ENCODE measurements around the gene TSPAN9.

The TSPAN9 gene

GRCh38 chr12:3205742-3206519, 128.8 kb downstream of the TSPAN9 start:
- no peak for DNase-seq (ENCODE audit: low read depth)

DNA sequence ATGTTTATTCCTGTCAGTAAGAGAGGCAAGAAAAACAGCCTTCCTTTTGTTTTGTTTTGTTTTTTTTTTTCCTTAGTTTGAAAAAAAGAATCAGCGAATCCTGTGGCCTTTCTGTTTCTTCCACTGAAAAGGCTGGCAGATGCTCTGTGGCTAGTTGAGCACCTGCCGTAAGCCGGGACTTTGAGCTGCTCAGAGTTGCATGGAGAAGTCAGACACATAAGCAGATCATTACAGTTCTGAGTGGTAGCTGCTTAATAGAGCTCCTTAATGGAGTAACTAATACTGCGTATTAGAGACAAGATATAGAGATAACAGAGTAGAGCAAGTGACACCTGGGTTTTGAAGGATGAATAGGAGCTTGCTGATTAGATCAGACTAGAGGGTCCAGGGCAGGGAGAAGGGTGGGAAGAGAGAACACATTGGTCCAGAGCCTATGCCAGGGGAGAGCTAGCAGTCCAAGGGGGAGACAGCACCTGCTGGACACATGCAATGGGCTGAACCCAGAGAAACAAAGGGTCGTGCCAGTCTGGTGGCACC, 129.4 kb downstream of the TSPAN9 start:
- DNase-seq (ENCODE audit: low read depth), result no peak

- no peak for DNase-seq (ENCODE audit: low read depth)
Measured at GRCh38 chr12:3207175-3207574, 130.0 kb downstream of the TSPAN9 start.

DNA sequence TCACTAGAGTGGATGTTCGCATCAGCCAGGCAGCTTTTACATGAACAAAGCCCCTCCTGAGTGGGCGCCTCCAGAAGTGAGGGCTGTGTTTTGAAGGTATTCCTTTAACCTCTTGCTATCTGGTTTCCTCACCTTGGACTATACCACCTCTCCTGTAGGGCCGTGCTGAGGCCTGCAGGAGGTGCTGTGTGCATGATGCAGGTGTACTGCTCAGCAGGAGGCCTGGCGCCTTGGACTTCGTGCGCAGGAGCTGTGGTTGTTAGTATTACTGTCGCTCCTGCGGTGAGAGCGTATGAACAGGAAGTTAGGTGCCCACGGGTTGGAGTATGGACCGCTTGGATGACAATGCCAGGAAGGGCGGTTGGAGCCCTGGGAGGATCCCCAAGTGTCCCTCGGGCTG, 130.7 kb downstream of the TSPAN9 start:
- no peak for DNase-seq (ENCODE audit: low read depth)

DNA sequence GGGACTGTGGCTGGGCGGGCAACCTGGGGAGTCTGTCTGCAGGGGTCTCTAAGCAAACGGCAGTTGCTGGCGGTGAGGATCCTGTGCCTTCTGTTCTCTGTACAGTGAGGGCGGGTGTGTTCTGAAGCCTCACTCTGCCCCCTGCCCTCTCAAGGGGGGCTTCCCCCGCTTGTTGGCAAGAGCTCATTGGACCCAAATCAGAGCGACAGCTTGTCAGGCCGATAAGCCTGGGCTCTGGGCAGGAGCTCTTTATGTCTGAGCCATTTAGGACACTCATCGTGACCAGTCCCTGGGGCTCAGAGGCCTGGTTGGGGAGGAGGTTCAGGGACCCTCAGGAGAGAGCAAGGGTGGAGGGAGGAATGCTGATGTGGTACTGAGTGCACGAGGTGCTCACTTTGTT, 136.0 kb downstream of the TSPAN9 start:
- no peak for DNase-seq (ENCODE audit: low read depth)

- DNase-seq (ENCODE audit: low read depth), result no peak
Measured at GRCh38 chr12:3213768-3214167, 136.6 kb downstream of the TSPAN9 start.

- DNase-seq (ENCODE audit: low read depth), result no peak
Measured at GRCh38 chr12:3214526-3215365, 137.6 kb downstream of the TSPAN9 start.

DNA sequence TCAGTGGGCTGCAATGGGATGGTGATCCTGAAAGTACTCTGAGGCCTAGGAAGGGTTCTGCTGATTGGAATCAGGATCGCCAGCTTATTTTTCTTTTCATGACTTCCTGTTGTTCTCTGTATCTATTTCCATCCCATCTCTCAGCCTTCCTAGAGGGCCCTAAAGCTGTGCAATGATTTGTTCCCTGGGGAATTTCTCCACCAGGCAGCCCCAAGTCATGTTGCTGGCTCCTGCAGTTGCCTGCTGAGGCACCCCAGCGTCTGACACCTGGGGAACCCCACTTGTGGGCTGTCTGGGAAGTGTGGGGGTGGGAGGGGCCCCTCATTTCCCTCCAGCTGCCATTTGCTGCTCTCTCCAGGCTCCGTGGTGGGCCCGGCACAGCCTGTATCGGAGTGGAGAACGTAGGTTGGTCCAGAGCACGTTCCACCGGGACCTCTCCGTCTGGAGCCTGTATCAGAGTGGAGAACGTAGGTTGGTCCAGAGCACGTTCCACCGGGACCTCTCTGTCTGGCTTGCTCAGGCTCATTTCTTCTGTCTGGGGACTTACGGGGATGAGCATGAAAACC, 138.3 kb downstream of the TSPAN9 start:
- no peak for DNase-seq (ENCODE audit: low read depth)

- no peak for DNase-seq (ENCODE audit: low read depth)
Measured at GRCh38 chr12:3216097-3216496, 138.9 kb downstream of the TSPAN9 start.

DNA sequence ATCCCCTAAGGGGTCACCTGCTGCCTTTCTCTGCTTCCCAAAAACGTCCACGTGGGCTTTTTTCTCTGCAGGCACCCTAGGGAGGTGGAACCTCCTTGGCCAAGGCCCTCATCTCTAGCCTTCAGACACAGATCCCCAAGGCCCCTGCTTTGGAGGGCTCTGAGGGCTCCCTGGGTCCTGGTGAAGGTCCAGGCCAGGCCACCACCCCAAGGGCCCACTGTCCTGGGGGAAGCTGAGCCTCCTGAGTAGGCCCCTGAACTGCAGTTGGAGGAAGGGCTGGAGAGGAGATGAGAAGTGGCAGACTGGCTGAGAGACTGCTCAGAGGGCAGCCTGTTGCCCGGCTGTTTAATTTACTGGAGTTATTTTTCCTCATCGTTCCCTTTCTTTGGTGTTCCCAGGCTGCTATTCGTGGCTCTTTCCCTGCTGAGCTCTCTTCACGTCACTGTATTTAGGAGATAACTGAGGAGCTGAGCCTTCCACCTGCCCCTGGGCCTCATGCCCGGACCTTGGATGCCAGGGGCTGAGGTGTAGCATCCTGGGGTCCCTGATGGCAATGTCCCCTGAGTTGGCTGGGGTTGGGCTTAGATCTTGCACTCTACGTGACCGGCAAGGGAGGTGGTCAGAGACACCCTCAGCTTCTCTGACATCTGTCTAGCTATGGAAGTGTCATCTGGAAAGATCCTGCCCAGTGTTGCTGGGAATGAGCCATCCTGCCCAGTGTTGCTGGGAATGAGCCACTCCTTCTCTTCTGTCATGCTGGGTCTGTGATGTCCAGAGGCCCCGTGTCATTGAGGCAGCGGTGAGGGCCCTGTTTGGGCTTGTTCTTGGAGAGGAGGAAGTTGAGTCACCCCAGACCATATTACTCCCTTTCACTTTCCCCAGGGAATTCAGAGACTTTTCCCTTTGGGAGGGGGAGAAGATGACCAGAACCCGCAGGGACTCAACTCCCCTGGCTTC, 139.8 kb downstream of the TSPAN9 start:
- DNase-seq (ENCODE audit: low read depth), result no peak

GRCh38 chr12:3217683-3218079, 140.5 kb downstream of the TSPAN9 start:
- DNase-seq (ENCODE audit: low read depth), result no peak

- no peak for DNase-seq (ENCODE audit: low read depth)
Measured at GRCh38 chr12:3218228-3219171, 141.3 kb downstream of the TSPAN9 start.

DNA sequence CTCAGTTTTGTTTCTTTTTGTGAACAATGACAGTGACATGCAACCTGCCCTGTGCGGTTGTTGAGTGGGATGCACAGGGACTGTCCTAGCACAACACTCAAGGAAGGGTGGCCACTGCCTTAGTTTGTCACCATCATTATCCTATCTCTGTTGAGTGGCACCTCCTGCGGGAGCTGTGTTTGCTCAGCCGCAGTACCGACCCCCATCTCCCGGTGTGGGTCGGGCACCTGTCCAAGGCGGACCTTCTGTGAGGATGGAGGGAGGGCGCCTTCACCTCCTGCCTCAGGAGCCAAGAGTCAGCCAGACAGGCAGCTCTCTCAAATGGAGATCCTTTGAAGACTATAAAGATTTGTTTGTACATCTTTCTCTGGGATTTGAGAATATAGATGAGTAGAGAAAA, 142.1 kb downstream of the TSPAN9 start:
- no peak for DNase-seq (ENCODE audit: low read depth)

GRCh38 chr12:3220382-3221321, 143.5 kb downstream of the TSPAN9 start:
- DNase-seq (ENCODE audit: low read depth), result no peak

- no peak for DNase-seq (ENCODE audit: low read depth)
Measured at GRCh38 chr12:3222306-3222705, 145.1 kb downstream of the TSPAN9 start.

- no peak for DNase-seq (ENCODE audit: low read depth)
Measured at GRCh38 chr12:3222979-3223378, 145.8 kb downstream of the TSPAN9 start.

DNA sequence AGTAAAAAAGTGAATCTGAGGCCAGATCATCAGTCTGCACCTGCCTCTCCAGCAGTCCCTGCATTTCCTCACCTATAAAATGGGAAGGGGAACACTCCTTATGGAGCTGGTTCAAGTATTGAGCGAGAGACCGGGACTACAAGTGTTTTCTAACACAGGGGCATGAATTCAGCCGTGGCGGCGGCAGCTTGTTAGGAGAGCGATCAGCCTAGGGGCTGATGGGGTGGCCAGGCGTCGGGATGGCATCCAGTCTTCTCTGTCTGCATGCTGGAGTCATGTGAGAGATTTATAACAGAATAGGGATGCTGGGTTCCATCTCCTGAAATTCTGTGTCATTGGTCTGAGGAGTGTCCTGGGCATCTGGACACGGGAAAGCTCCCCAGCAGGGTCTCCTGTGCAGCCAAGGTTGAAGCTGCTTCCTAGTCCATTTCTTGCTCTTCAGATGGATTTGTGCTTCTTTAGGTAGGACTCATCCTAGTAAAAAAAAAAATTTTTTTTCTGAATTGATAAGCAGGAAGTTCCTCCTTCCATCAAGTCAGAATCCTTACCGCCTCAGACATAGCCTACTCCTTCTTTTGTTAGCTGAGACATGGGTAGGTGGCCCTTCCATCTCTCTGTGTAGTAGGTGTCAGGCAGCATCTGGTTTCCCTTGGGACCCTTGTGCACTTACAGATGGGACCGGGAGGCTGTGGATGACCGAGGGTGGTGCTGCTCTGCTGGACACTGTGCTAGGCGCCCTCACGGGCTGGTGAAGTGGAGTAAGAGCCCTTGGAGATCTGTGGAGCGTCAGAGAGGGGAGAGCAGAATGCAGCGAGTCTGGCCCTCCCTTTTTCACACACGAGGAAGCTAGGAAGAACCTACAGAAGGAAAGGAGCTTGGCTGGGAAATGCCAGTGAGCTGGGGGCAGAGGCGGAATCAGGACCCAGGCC, 146.7 kb downstream of the TSPAN9 start:
- DNase-seq (ENCODE audit: low read depth), result no peak

DNA sequence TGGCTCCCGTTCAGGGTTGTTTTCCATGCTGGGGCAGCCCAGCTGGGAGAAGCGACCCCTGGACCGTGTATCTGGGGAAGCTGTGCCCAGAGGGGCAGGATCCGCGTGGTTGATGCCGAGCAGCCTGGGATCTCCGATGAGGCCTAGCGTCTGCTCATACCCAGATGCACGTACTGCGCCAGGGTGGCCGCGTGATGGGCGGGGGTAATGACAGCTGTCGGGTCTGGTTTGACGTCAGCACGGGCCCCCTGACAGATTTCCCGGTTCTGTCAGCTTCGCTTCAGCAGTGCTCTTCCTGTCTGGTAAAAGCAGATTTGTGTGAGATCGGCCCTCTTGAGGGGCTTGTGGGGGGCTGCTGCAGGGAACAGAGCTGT, 147.3 kb downstream of the TSPAN9 start:
- DNase-seq (ENCODE audit: low read depth), result no peak
